Caco-2 (cell line): ENCODE measurements around the gene ANTXRL. TPM values are rescaled to one million over a fixed set of nuclear protein-coding genes. Genes with fewer than 3 reads are reported as not detected.

Experiments used
- BruUV-seq: library from RNA; stranded (reverse); fragments of 400-500 nt; replicated peaks from 2 replicates; lab custom pipeline; 2021; lab: Mats Ljungman, UMichigan
- CTCF ChIA-PET: fragments of 300-600 bp; sonication (Branson Sonifier 250); formaldehyde crosslinking; loops from one replicate; lab custom pipeline; 2022; ENCODE audit warnings: antibody characterized with exemption; lab: Charles Lee
- POLR2A ChIA-PET: fragments of 300-600 bp; sonication (Branson Sonifier 250); formaldehyde crosslinking; loops from one replicate; lab custom pipeline; 2022; ENCODE audit warnings: antibody characterized with exemption; lab: Charles Lee
- DNase-seq, 2 experiments: peaks; one replicate each; pipeline versions ENCODE4 v3.0.0 to v3.0.0-alpha.2; 2020 to 2022
- H3K27me3 ChIP-seq: replicated peaks from 2 replicates; pipeline ENCODE4 v1.6.0; 2011; ENCODE audit warnings: low read length; ENCODE audit not compliant: control insufficient read depth, insufficient read depth
- H3K36me3 ChIP-seq: 2 replicates; pipeline ENCODE4 v1.5.1; 2011; ENCODE audit warnings: low read length; ENCODE audit not compliant: control insufficient read depth, insufficient read depth
- H3K4me1 ChIP-seq: fragments of 250-450 bp; sonication (Bioruptor Pico); 2 replicates; pipeline ENCODE4 v1.5.1; 2020; ENCODE audit warnings: mild to moderate bottlenecking
- H3K4me3 ChIP-seq: 2 replicates; pipeline ENCODE4 v1.5.1; 2011; ENCODE audit warnings: low read depth, mild to moderate bottlenecking, control low read depth, low read length
- H3K9me3 ChIP-seq: fragments of 250-450 bp; sonication (Bioruptor Pico); 2 replicates; pipeline ENCODE4 v1.5.1; 2020; ENCODE audit warnings: mild to moderate bottlenecking, moderate library complexity
- H3K27ac Mint-ChIP-seq: one replicate; pipeline ENCODE4 v1.8.0; 2022; ENCODE audit warnings: mixed read lengths; ENCODE audit not compliant: unreplicated experiment
- H3K27me3 Mint-ChIP-seq: one replicate; pipeline ENCODE4 v1.8.0; 2022; ENCODE audit warnings: mixed read lengths; ENCODE audit not compliant: insufficient read depth, unreplicated experiment
- H3K36me3 Mint-ChIP-seq: one replicate; pipeline ENCODE4 v1.8.0; 2022; ENCODE audit warnings: mild to moderate bottlenecking, mixed read lengths; ENCODE audit not compliant: insufficient read depth, unreplicated experiment
- H3K4me1 Mint-ChIP-seq: one replicate; pipeline ENCODE4 v1.8.0; 2022; ENCODE audit warnings: low read depth, mixed read lengths; ENCODE audit not compliant: unreplicated experiment
- H3K4me3 Mint-ChIP-seq: one replicate; pipeline ENCODE4 v1.8.0; 2022; ENCODE audit warnings: mild to moderate bottlenecking, moderate library complexity, mixed read lengths; ENCODE audit not compliant: unreplicated experiment
- H3K9me3 Mint-ChIP-seq: one replicate; pipeline ENCODE4 v1.8.0; 2022; ENCODE audit warnings: mixed read lengths; ENCODE audit not compliant: unreplicated experiment
- CTCF ChIP-seq, 2 experiments: fragments of 200-600 bp in 1 of 2; IDR thresholded peaks; 1 replicate in 1 of 2; 2 replicates in 1 of 2; pipeline versions ENCODE4 v1.5.1 to v1.8.0; 2011 to 2022; ENCODE audit warnings: antibody characterized with exemption in 1 of 2, control low read depth in 1 of 2, inconsistent platforms in 1 of 2, low read depth in 1 of 2, low read length in 1 of 2, mild to moderate bottlenecking in 1 of 2, moderate library complexity in 1 of 2; ENCODE audit not compliant: insufficient read depth in 1 of 2, severe bottlenecking in 1 of 2, unreplicated experiment in 1 of 2
- intact Hi-C: fragments of 100-400 bp; cut with micrococcal nuclease; formaldehyde crosslinking; loops from one replicate; pipeline ENCODE4 v1.10.0; 2022; ENCODE audit not compliant: unreplicated experiment
- total RNA-seq: library from RNA; stranded (reverse); gene quantifications from 2 replicates; pipeline ENCODE4 v1.2.3, GENCODE V29; 2022

ANTXRL gene
- total RNA-seq, 1 experiment from 2014 or later = not detected

GRCh38 chr10:46292573-46293023 lies 5.8 kb downstream of the ANTXRL start:
- Mint-ChIP-seq H3K9me3 (no peaks in the 10 kb centered on the region), H3K27me3 (no peaks in the 10 kb centered on the region), H3K36me3 (no peaks in the 10 kb centered on the region), H3K4me3 (no peak overlapping the region), H3K4me1 (no peaks in the 10 kb centered on the region), H3K27ac (no peak overlapping the region)
- no peaks in the 10 kb centered on the region for H3K27me3 ChIP-seq
- H3K4me3 ChIP-seq = no peak overlapping the region
- H3K4me1 ChIP-seq = no peaks in the 10 kb centered on the region
- intact Hi-C loops = no loop called here
- ChIA-PET POLR2A (no interaction called here), CTCF (no interaction called here)
- no peak for TF ChIP-seq CTCF (IDR thresholded peaks at IDR 0.05; ENCODE audit: insufficient read depth in 1 of 2, low read depth in 1 of 2, low read length in 1 of 2, severe bottlenecking in 1 of 2, unreplicated experiment in 1 of 2)
- H3K9me3 ChIP-seq = no peaks in the 10 kb centered on the region
- DNase-seq = peak in 1 of 2 experiments; percentile 19
- no peaks in the 10 kb centered on the region for H3K36me3 ChIP-seq
- BruUV-seq = no TSS peak

GRCh38 chr10:46293228-46293627 lies 6.4 kb downstream of the ANTXRL start:
- ChIA-PET CTCF (no interaction called here), POLR2A (no interaction called here)
- intact Hi-C loops = no loop called here
- Histone ChIP-seq H3K9me3 (no peaks in the 10 kb centered on the region), H3K4me3 (no peak overlapping the region), H3K4me1 (no peaks in the 10 kb centered on the region), H3K27me3 (no peaks in the 10 kb centered on the region), H3K36me3 (no peaks in the 10 kb centered on the region)
- peak in 1 of 2 experiments; percentile 15 for DNase-seq
- Mint-ChIP-seq H3K4me1 (no peaks in the 10 kb centered on the region), H3K4me3 (no peak overlapping the region), H3K36me3 (no peaks in the 10 kb centered on the region), H3K27ac (no peak overlapping the region), H3K9me3 (no peaks in the 10 kb centered on the region), H3K27me3 (no peaks in the 10 kb centered on the region)
- no peak for TF ChIP-seq CTCF (IDR thresholded peaks at IDR 0.05; ENCODE audit: insufficient read depth in 1 of 2, low read depth in 1 of 2, low read length in 1 of 2, severe bottlenecking in 1 of 2, unreplicated experiment in 1 of 2)
- no TSS peak for BruUV-seq

- no peaks in the 10 kb centered on the region for H3K27me3 ChIP-seq
- no peaks in the 10 kb centered on the region for H3K36me3 Mint-ChIP-seq
- no peaks in the 10 kb centered on the region for H3K9me3 ChIP-seq
- H3K27me3 Mint-ChIP-seq = no peaks in the 10 kb centered on the region
- no peaks in the 10 kb centered on the region for H3K9me3 Mint-ChIP-seq
- H3K4me1 ChIP-seq = no peaks in the 10 kb centered on the region
- peak; percentile 29 to 49 for TF ChIP-seq CTCF (IDR thresholded peaks at IDR 0.05; ENCODE audit: insufficient read depth in 1 of 2, low read depth in 1 of 2, low read length in 1 of 2, severe bottlenecking in 1 of 2, unreplicated experiment in 1 of 2)
- no peak overlapping the region for H3K27ac Mint-ChIP-seq
- H3K4me3 Mint-ChIP-seq = no peak overlapping the region
- no peaks in the 10 kb centered on the region for H3K4me1 Mint-ChIP-seq
- DNase-seq = peak; percentile 44 to 45
- ChIA-PET CTCF (interaction anchor here (0.6 kb wide), 1 partner anchor 103 kb away, joined by 3 read pairs; no protein-coding TSS in a partner anchor), POLR2A (no interaction called here)
- no peak overlapping the region for H3K4me3 ChIP-seq
- no peaks in the 10 kb centered on the region for H3K36me3 ChIP-seq
- BruUV-seq = no TSS peak
- intact Hi-C loops = no loop called here
Observed at GRCh38 chr10:46293832-46294640, 7.2 kb downstream of the ANTXRL start.
